PFSK-1 (cell line): ENCODE data around the gene NFIA.

Experiments
- POLR2AphosphoS5 ChIP-seq: IDR thresholded peaks from 2 replicates; pipeline ENCODE4 v1.6.1; 2012; ENCODE audit warnings: low read depth, mild to moderate bottlenecking, control low read depth, low read length, moderate library complexity
- TAF1 ChIP-seq: IDR thresholded peaks from 2 replicates; pipeline ENCODE4 v1.6.1; 2012; ENCODE audit warnings: low read length, control low read depth, borderline replicate concordance; ENCODE audit not compliant: insufficient read depth

DNA sequence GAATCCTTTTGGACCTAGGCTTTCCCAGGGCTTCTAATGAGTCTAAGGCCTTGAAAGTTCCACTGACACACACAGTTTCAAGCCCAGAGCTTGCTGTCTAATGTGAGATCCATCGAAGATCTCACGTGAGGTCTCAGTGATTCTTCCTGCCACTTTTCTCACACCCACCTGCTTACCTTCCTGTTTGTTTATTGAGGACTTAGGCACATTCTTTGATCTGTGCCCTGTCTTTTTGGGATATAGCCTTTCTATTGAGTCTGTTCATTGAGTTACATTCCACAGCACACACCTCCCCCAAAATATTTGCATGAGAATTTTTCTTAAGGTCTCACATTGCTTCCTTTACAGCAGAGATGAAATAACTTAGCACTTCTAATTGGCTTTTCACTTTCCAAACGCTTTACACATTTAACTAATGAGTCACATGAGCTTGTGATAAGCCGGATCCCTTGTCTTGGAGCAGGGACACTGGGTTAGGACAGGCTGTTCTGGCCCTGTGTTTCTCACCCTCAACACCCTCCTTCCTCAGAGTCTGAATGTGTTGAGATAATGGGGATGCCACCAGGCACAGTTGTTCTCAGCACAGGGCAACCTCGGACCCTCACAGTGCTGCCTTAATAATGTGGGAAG, 354.2 kb downstream of the NFIA start:
- no peak for TF ChIP-seq TAF1
- no peak for TF ChIP-seq POLR2AphosphoS5
